ENCODE data around the gene TBL1XR1.
"Not testable (repeated sequence)": the region's sequence is repeated elsewhere in the genome, so short reads cannot be mapped to it uniquely, and the experiment has no call there.

TBL1XR1 gene

DNA sequence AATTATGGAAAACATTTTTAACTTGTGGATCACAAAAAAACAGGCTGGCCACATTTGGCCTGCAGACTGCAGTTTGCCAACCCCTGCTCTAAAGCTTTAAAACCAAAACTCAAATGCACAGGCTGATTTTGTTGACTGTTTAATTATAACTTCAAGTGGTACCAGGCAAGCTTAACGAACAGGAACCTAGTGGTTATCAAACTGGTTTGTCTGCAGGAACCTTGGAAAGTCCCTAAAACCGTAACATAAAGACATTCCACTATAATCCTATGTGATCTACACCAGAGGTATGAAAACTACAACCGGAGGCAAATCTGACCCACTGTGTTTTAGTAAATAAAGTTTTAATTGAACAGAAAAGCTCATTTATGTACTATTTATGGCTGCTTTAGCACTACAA is 52.4 kb downstream of the TBL1XR1 start:
- DNase-seq (ENCODE audit: low read depth, low spot score): no peak

DNA sequence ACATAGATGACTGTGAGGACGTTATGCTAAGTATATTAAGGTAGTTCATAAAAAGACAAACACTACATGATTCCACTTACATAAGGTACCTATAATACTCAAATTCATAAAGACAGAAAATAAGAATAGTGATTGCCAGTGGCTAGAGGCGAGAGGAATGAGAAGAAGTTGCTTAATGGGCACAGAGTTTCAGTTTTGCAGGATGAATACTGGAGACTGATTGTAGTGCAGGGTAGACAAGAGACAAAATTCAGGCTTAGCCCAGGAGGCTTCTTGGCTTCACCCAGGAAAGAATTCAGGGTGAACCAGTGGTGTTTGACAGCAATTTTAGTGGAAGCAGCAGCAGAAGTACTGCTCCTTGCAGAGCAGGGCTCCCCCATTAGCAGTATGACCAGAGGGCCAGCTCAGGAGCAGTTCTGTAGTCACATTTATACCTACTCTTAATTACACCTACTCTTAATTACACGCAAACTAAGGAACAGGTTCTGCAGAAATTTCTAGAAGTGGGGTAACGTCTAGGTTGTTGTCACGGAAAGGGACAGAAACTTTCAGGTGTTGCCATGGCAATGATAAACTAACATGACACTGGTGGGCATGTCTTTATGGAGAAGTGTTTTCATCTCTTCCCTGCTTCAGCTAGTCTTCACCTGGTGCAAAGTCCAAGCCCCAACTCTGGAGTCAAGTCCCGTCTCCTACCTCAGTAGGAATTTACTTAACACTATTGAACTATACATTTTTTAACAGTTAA is 55.2 kb downstream of the TBL1XR1 start:
- no peak for DNase-seq (ENCODE audit: low read depth, low spot score)

GRCh38 chr3:177141471-177141870 is 55.8 kb downstream of the TBL1XR1 start:
- DNase-seq (ENCODE audit: low read depth, low spot score): no peak

DNA sequence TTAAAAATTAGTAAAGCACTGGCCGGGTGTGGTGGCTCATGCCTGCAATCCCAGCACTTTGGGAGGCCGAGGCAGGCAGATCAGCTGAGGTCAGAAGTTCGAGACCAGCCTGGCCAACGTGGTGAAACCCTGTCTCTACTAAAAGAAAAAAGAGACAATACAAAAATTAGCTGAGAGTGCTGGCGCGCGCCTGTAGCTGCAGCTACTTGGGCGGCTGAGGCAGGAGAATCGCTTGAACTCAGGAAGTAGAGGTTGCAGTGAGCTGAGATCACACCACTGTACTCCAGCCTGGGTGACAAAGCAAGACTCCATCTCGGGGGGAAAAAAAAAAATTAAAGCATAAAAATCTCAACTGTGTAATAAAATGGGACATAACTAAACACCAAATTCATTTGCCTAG is 58.1 kb downstream of the TBL1XR1 start:
- not testable (repeated sequence) for DNase-seq (ENCODE audit: low read depth, low spot score)

GRCh38 chr3:177137774-177138705 is 59.2 kb downstream of the TBL1XR1 start:
- DNase-seq (ENCODE audit: low read depth, low spot score): no peak

GRCh38 chr3:177136741-177137140 is 60.5 kb downstream of the TBL1XR1 start:
- DNase-seq (ENCODE audit: low read depth, low spot score): no peak

GRCh38 chr3:177135841-177136492 is 61.3 kb downstream of the TBL1XR1 start:
- no peak for DNase-seq (ENCODE audit: low read depth, low spot score)

DNA sequence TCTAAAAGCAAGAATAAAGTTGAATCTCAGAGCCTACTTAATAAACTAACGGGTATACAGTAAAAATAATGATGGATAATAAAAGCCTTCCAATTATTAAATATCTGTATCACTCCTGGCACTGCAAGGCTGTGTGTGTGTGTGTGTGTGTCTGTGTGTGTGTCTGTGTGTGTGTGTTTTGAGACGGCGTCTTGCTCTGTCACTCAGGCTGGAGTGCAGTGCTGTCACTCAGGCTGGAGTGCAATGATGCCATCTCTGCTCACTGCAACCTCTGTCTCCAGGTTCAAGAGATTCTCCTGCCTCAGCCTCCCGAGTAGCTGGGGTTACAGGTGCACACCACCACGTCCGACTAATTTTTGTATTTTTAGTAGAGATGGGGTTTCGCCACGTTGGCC is 62.5 kb downstream of the TBL1XR1 start:
- no peak for DNase-seq (ENCODE audit: low read depth, low spot score)

DNA sequence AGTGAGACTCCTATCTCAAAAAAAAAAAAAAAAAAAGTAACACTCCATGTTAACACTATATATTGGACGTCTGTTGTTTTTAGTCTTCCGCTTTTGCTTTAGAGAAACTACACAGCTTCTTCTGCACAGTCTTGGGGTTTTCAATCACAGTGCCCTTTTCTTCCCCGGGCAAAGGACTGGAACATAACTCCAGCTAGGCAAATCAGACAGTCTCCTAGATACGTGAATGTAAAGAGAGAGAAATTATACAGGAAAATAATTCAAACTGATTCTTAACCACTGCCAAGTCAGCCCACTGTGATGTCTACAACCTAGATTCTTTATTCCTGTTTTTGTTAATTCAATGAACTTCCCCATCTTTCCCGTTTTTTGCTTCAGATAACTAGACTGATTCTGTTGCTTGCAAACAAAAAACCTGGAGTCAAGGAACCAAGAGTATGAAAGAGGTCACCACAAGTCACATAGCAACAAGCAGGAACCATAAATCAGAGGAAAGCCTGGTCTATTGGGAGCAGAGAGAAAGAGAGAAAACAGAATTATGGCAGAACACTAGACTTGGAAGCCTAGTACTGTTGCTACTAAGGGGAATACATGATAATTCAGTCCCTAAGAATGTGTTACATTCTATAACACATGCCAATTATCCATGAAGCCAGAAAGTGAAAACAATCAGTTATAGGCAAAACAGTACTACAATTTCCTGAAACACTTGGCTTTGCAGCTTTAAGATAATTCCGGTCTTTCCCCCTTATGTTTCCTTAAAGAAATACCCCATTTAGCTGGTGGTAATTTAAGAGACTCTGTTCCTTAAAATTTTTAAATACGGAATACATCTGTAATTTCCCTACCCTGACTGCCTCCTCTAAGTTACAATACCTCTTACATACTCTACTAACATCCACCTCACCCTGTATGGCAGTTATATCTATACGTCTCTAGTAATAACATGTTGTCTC is 63.1 kb downstream of the TBL1XR1 start:
- no peak for DNase-seq (ENCODE audit: low read depth, low spot score)

DNA sequence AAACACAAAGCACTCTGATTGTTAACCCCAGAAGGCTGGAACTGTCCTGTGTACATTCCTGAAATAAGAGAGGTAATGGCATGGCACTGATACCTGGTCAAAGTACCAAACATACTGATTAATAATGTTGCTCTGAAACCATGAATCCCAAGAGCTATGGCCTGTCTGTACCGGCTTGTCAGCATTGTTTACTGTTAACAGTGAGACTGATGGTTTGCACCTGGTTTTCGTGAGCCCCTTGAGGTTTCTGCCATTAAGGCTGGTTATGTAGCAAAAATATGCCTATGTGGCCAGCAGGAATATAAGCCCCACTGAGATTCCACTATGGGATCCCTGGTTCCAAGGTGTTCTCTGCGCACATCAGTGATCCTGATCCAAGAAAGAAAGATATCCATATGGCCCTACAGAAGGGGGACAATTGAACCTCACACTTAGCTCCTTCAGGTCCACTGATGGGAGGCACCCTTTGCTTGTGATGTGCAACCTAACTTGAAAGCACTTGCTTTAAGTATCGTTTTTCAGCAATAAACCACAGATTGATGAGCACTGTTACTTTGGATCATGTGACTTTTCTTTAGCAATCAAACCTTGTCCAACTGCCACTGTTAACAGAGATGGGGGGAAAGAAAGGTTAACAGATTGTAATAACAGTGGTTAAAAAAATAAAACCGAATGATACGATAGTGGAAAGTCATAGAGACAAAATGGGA is 65.2 kb downstream of the TBL1XR1 start:
- DNase-seq (ENCODE audit: low read depth, low spot score): no peak

GRCh38 chr3:177127008-177127407 is 70.3 kb downstream of the TBL1XR1 start:
- no peak for DNase-seq (ENCODE audit: low read depth, low spot score)

DNA sequence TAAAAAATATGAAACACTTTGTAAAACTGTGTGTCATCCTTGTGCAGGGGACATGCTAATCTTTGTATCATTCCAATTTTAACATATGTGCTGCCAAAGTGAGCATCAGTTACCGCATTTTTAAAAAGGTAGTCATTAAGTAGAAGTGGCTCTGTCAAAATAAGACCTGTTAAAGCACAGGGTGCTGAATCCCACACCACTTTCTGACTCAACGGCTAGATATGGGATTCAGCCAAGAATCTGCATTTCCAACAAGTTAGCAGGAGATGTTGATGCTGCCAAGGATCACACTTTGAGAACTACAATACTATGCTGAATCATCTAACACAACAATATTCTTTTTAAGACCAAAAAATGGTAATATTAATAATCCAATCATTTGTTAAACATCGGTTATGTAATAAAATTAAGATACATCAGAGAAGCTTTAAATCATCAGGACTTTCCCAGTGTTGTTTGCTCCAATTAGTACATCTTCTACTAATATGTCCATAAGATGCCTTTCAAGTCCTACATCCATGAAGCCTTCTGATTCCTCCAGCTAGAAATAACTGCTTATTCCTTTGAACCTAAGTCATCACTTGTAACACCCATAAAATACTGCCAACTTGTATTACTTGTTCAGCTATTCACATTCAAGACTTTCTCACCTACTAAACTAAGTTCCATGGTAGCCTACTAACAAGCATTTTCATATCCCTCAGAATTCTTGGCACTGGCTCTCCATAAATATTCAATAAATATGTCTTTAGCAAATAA is 71.1 kb downstream of the TBL1XR1 start:
- no peak for DNase-seq (ENCODE audit: low read depth, low spot score)

DNA sequence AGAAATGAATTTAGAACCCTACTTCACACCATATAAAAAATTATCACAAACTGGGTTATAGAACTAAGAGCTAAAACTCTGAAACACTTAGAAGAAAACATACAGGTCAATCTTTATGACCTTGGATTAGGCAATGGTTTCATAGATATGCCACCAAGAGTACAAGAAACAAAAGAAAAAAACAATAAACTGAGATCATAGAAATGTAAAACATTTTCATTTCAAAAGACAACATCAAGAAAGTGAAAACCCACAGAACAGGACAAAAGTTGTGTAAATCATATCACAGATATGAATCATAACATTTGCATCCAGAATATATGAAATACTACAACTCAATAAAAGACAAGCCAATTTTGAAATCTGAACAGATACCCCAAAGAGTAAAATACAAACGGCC is 72.4 kb downstream of the TBL1XR1 start:
- no peak for DNase-seq (ENCODE audit: low read depth, low spot score)

- DNase-seq (ENCODE audit: low read depth, low spot score): no peak
These were observed 73.5 kb downstream of the TBL1XR1 start for GRCh38 chr3:177123822-177124221.

DNA sequence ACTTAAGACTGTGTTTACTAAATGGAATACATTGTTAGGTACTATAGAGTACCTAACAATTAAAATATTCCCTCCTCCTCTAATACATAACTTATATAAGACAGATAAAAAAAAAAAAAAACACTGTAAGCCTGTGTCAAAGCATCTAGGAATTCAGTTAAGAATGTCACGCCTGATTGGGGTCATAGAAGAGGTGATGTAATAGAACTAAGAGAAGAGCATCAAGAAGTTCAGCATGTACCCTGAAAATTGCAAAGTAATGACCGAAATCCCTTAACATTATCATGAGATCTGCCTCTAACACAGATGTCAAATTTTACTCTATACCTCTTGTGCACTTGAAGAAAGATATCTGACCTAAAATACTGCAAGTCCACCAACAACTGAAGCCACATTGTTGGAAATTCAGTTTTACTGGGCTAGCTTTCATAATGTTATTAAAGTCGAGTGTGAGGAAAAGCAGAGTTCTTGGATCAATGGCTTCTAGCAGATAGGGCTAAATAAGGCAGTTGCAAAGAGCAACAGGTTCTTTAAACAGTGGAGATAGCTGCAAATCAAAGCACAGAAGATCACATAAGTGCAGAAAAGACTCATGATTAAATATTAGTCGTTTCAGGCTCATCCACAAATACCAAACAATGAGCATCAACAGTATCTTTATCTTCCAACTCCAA is 75.0 kb downstream of the TBL1XR1 start:
- no peak for DNase-seq (ENCODE audit: low read depth, low spot score)

DNA sequence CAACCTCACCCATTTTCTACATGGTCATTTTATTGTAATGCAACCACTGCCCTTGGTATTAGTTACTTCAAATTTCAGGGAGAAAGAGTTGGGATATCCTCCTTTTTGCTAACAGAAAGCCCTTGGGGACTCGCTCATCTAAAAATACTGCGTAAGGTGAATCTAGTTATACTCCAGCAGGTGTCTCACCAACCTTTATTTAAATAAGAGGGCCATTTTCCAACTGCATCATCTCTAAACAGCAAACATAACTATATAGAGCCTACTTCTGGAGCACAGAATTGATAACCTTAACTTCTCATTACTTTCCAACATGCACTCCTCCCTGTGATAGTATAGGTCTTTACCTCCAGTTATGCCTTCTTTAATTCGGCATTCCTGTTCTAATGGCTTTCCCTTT is 77.5 kb downstream of the TBL1XR1 start:
- no peak for DNase-seq (ENCODE audit: low read depth, low spot score)

DNA sequence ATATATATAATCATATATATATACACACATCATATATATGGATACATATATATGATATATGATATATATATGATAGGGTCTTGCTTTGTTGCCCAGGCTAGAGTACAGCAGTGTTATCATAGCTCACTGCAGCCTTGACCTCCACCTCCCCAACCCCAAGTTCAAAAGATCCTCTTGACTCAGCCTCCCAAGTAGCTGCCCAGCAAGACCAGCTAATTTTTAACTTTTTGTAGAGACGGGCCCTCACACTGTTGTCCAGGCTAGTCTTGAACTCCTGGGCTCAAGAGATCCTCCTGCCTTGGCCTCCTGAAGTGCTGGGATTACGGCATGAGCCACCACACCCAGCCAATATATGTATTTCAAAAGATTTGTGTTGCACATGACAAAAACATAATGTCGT is 83.0 kb downstream of the TBL1XR1 start:
- no peak for DNase-seq (ENCODE audit: low read depth, low spot score)

DNA sequence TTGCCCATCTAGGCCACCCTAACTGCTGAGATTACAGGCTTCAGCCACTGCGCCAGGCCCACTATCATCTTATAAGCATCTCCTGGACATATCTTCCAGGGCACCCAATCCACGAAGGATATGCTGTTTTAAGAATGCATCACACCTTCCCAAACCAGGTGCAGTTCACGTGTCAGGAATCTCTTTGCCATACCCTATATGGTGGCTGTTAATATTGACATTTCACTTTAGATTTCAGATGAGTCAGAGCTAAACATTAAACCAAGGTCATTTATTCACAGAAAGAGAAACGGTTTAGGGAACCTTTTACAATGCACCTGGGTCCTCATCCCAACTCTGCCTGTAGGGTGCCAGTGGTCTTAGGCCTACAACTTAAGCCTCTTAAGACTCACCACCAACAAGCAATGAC is 85.7 kb downstream of the TBL1XR1 start:
- no peak for DNase-seq (ENCODE audit: low read depth, low spot score)

- DNase-seq (ENCODE audit: low read depth, low spot score): no peak
These were observed 86.4 kb downstream of the TBL1XR1 start for GRCh38 chr3:177110895-177111294.

All from iPS DF 19.7 (cell line).